ENCODE results near the gene SSR4.

DNA sequence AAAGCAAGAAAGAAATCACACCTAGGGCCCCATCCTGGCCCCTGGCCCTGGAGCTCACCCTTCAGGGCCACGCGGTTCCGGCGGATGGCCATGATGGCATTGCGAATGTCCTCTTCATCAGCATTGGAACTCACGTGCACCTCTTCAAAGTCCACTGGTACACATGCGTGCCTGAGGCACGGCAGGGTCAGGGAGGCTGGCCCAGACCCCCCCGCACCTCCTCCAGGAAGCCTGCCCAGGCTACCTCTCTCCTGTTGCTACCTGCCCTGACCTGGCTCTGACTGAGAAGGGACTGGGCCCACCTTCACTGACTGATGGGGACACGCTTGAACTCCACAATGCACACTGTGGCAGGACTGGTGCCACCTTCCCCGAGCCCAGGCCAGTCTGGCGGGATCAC is 4.8 kb upstream of the SSR4 start:
- TF ChIP-seq, protein P1, sequence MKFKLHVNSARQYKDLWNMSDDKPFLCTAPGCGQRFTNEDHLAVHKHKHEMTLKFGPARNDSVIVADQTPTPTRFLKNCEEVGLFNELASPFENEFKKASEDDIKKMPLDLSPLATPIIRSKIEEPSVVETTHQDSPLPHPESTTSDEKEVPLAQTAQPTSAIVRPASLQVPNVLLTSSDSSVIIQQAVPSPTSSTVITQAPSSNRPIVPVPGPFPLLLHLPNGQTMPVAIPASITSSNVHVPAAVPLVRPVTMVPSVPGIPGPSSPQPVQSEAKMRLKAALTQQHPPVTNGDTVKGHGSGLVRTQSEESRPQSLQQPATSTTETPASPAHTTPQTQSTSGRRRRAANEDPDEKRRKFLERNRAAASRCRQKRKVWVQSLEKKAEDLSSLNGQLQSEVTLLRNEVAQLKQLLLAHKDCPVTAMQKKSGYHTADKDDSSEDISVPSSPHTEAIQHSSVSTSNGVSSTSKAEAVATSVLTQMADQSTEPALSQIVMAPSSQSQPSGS (CRISPR knock-in tag; IDR thresholded peaks at IDR 0.05; ENCODE audit: borderline replicate concordance, low read depth): no peak
- TF ChIP-seq RELA (CRISPR knock-in tag; IDR thresholded peaks at IDR 0.05; ENCODE audit: borderline replicate concordance) (no peak), FOXP1 (CRISPR knock-in tag; IDR thresholded peaks at IDR 0.05; ENCODE audit: borderline replicate concordance) (no peak), TEAD4 (CRISPR knock-in tag; IDR thresholded peaks at IDR 0.05) (no peak), ETV6 (CRISPR knock-in tag; IDR thresholded peaks at IDR 0.05) (no peak)
- TF ChIP-seq, protein P2, sequence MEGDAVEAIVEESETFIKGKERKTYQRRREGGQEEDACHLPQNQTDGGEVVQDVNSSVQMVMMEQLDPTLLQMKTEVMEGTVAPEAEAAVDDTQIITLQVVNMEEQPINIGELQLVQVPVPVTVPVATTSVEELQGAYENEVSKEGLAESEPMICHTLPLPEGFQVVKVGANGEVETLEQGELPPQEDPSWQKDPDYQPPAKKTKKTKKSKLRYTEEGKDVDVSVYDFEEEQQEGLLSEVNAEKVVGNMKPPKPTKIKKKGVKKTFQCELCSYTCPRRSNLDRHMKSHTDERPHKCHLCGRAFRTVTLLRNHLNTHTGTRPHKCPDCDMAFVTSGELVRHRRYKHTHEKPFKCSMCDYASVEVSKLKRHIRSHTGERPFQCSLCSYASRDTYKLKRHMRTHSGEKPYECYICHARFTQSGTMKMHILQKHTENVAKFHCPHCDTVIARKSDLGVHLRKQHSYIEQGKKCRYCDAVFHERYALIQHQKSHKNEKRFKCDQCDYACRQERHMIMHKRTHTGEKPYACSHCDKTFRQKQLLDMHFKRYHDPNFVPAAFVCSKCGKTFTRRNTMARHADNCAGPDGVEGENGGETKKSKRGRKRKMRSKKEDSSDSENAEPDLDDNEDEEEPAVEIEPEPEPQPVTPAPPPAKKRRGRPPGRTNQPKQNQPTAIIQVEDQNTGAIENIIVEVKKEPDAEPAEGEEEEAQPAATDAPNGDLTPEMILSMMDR (IDR thresholded peaks at IDR 0.05): no peak
- TF ChIP-seq, protein P3, sequence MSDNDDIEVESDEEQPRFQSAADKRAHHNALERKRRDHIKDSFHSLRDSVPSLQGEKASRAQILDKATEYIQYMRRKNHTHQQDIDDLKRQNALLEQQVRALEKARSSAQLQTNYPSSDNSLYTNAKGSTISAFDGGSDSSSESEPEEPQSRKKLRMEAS (CRISPR knock-in tag; IDR thresholded peaks at IDR 0.05): no peak

Data from WTC11 (cell line).